HG03565 (cell line): ENCODE results near the gene ARHGEF4.

Experiments used
- ATAC-seq: cut with Tn5 transposase; IDR thresholded peaks from one replicate; pipeline ENCODE4 v1.9.1; 2021; ENCODE audit warnings: mild to moderate bottlenecking, moderate library complexity; ENCODE audit not compliant: unreplicated experiment

Gene ARHGEF4

DNA sequence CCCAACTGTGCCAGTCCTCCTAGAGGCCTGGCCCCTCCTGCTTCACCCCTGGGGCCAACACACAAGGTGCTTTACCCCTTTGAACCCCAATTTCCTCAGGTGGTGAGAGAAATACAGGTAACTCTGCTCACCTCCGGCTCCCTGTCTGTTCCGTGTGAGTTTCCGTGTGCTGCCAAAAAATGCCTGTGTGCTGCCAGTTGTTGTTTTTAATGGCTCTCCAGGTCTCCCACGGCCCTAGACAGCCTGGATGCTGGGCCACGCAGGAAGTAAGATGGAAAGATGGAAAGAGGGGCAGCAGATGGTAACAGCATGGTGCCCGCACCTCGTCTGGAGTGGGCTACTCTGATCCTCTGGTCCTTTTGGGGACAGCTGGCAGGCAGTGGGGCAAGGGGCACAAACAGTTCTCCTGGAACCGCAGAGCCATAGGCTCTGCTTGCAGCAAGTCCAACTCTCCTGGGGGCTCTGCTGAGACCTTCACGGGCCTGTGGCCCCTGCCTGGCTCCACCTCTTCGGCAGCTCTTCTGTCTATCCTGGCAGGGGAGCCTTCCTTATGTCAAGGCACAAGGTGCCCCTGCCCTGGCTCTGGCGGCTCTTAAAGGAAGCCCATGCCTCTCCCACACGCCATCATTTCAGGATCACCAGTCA lies 4.3 kb upstream of the ARHGEF4 start:
- ATAC-seq = no peak

DNA sequence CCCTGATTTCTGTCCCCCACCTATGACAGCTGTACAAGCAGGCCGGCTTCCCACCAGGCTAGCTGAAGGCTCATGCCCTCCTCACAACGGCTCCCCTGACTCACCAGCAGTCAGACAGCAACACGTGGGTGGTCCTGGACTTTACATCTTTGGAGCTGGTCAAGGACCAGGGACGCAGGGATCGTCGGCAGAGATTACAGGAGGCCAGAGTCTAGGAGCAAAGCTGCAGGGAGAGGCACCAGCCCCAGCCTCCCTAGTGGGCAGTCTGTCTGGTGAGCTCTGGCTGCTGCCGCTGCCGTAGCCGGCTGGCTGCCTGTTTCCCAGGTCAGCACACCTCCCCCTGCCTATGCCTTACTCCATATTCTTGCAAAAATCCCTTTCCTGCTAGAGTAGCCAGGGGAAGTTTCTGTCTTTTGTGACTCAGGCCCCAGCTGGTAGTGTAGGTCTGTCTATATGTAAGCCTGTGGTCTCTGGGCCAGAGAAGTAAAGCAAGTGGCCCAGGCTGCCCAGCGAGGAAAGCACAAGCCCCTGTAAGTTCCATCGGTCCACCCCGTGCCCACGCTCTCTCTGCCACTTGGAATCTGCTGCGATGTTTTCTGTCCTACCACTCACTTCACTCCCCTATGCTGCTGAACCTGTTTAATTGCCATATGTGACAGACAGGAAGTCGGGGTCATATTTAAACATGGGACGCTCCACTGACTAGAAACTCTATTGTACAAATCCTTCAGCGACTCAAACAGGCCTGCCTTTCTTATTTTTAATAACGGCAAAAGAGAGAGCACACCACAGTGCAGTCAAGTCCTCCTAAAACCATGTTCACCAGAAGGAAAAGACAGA lies 2.4 kb upstream of the ARHGEF4 start:
- no peak for ATAC-seq

- no peak for ATAC-seq
Measured at GRCh38 chr2:130834931-130835765, 1.6 kb upstream of the ARHGEF4 start.

GRCh38 chr2:130835766-130836015 lies 1.0 kb upstream of the ARHGEF4 start:
- no peak for ATAC-seq

- no peak for ATAC-seq
Measured at GRCh38 chr2:130837175-130837810, 579 bp downstream of the ARHGEF4 start.

DNA sequence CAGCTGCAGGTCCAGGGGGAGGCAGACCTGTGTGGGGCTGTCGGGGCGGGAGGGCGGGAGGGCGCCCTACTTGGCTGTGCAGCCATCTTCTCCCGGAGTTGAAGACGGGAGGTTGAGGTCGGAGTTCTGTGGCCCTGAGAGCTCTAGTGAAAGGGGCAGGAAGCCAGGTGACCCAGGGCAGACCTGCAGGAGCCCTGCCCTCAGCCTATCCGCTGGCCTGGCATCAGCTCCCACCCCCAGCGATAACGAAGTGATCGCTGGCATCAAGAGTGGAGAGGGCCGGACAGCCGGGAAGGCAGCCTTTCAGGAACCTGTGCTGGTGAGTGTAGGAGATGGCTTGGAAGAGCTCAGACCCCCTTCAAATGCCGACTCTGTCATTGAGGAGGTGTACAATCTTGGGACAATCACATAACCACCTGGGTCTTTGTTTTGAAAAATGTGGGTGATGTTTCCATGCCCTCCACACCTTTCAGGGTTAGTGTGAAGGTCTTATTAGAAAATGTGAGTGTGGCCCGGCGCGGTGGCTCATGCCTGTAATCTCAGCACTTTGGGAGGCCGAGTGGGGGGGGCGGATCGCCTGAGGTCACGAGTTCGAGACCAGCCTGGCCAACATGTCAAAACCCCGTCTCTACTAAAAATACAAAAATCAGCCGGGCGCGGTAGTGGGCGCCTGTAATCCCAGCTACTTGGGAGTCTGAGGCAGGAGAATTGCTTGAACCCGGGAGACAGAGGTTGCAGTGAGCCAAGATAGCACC lies 1.3 kb downstream of the ARHGEF4 start:
- ATAC-seq = no peak

- no peak for ATAC-seq
Measured at GRCh38 chr2:130839011-130839780, 2.5 kb downstream of the ARHGEF4 start.

GRCh38 chr2:130840506-130840905 lies 3.8 kb downstream of the ARHGEF4 start:
- ATAC-seq = no peak

GRCh38 chr2:130841741-130842365 lies 5.1 kb downstream of the ARHGEF4 start:
- ATAC-seq = no peak

GRCh38 chr2:130842770-130843169 lies 6.1 kb downstream of the ARHGEF4 start:
- no peak for ATAC-seq

DNA sequence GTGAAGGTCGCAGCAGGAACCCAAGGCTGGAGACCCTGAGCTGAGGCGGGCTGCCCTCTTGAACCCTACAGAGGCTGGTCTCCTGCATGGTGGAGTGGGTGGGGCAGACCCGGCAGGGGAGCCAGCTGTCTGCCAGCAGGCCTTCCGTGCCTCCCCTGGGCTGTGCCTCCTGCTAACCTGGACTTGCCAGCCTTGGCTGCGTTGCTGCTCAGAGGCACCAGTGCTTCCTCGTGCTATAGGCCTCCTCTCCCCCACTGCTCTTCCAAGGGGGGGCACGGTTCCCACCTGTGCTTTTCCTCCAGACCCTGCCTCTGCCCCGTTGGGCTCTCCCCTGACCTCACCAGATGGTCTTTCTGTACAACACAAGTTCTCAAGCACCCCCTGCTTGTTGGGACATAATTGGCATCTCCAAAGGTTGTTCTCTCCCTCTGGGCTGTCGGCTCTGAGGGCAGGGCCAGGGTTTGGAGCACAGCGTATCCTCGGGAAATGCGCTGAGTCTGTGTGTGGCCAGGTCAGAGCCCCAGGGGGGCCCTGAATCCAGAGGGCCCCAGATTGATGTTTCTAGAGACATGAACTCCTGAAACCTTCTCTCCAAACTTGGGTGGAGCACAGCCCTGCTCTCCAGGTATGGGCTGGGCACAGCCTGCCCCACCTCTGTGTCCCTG lies 6.7 kb downstream of the ARHGEF4 start:
- ATAC-seq = no peak

DNA sequence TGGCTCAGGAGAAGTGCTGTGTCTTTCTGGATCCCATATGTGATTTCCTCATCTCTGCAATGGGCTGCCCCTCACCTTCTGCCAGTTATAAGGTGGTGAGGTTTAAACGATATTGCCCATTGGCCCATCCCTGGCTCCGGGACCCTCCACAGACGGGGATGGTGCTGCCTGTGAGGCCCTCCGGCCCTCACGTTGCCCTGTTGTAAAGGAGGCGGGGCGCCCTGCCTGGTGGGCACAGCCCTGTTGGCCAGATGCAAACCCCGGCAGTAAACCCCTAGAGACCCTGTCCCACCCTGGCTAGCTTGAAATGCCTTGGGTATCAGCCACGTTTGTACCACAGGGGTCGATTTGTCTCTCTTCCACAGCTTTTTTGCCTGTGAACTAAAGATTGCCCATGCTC lies 7.4 kb downstream of the ARHGEF4 start:
- ATAC-seq = no peak

- ATAC-seq = no peak
Measured at GRCh38 chr2:130845505-130846085, 8.9 kb downstream of the ARHGEF4 start.

DNA sequence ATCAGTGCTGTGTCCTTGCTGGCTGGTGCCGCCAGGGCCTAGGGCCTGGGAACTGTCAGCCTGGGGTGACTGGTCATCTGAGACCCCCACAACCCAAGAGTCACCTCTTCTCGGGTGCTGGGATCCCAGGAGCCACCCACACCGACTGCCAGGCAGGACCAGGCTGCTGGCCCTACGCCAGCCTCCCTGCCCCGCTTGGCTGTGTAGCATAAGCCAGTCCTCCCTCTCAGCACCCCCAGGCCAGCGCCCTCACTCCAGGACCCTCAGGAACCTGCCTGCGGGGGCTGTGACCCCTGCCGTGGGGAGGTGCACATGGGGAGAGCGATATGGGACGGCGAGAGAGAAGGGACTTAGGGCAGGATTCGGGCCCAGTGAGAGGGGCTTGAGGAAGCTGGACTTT lies 9.5 kb downstream of the ARHGEF4 start:
- no peak for ATAC-seq

- ATAC-seq = no peak
Measured at GRCh38 chr2:130846686-130847375, 10.1 kb downstream of the ARHGEF4 start.

DNA sequence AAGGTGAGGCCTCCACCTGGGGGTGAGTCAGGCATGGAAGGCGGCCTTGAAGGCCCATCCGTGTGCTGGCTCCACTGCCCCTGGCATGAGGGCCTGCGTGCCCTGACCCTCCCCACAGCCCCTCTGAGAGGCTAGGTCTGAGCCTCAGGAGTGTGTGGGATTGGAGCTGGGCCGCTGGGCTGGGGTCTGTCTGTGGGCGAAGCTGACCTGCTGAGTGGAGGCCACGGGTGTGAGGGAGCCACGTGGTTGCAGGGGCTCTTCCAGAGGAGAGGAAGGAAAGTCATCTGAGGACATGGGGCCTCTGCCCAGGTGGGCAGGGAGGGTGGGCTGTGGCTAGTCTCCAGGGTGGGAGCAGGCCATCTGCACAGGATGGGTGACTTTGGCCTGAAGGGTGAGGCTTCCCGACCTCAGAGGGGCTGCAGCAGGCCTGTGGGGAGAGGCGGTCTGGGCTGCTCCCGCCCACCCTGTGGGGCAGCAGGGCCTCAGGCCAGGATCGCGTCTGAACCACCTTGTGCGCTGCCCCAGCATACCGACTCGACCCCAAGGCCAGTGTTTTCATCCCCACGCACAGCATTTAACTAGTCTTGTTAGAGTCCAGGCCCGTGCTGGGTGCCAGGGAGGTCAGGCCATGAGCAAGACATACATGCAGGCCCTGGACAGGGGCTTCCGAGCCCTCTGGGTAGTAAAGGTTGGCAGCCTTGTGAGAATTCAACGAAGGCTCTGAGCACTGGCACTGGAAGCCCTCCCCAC lies 11.2 kb downstream of the ARHGEF4 start:
- no peak for ATAC-seq

GRCh38 chr2:130848526-130849210 lies 12.0 kb downstream of the ARHGEF4 start:
- ATAC-seq = no peak
